WTC11 (cell line): Measurements from ENCODE around the gene LPGAT1. TPM values are rescaled to one million over a fixed set of nuclear protein-coding genes. Genes with fewer than 3 reads are reported as not detected.

Source experiments
- ATAC-seq: fragments of 200-7000 bp; cut with Tn5 transposase; 2 replicates; pipeline ENCODE4 v1.10.0; 2021; ENCODE audit warnings: mild to moderate bottlenecking, moderate library complexity
- CTCF ChIA-PET: fragments of 300-600 bp; sonication (Branson Sonifier 250); formaldehyde crosslinking; loops from one replicate; lab custom pipeline; 2021; ENCODE audit warnings: antibody characterized with exemption; lab: Charles Lee
- POLR2A ChIA-PET: fragments of 350-600 bp; sonication (Branson Sonifier 250); formaldehyde crosslinking; loops from one replicate; lab custom pipeline; 2021; ENCODE audit warnings: antibody characterized with exemption; lab: Charles Lee
- DNase-seq: peaks from one replicate; pipeline ENCODE4 v3.0.0; 2021; ENCODE audit warnings: low spot score
- H3K27ac Mint-ChIP-seq: 2 replicates; pipeline ENCODE4 v1.8.0; 2021; ENCODE audit warnings: mixed read lengths
- H3K27me3 Mint-ChIP-seq: 2 replicates; pipeline ENCODE4 v1.8.0; 2021; ENCODE audit warnings: low read depth, mild to moderate bottlenecking, moderate library complexity, mixed read lengths
- H3K36me3 Mint-ChIP-seq: 2 replicates; pipeline ENCODE4 v1.8.0; 2021; ENCODE audit warnings: mixed read lengths
- H3K4me1 Mint-ChIP-seq: 2 replicates; pipeline ENCODE4 v1.8.0; 2022; ENCODE audit warnings: mixed read lengths
- H3K4me3 Mint-ChIP-seq: 2 replicates; pipeline ENCODE4 v1.8.0; 2021; ENCODE audit warnings: mild to moderate bottlenecking, moderate library complexity, mixed read lengths
- H3K9me3 Mint-ChIP-seq: 2 replicates; pipeline ENCODE4 v1.8.0; 2021; ENCODE audit warnings: mixed read lengths
- ATF6 ChIP-seq: sonication (generic); formaldehyde crosslinking; IDR thresholded peaks from 2 replicates; pipeline ENCODE4 v1.8.1; 2023; ENCODE audit warnings: mild to moderate bottlenecking, missing genetic modification reagents
- CREB1 ChIP-seq: sonication (generic); formaldehyde crosslinking; IDR thresholded peaks from 2 replicates; pipeline ENCODE4 v1.8.0; 2023; ENCODE audit warnings: mild to moderate bottlenecking, missing genetic modification reagents
- ERG ChIP-seq: fragments of 250-450 bp; sonication (Bioruptor Pico); IDR thresholded peaks from 2 replicates; pipeline ENCODE4 v1.8.0; 2021; ENCODE audit warnings: mild to moderate bottlenecking
- FOXJ3 ChIP-seq: sonication (generic); formaldehyde crosslinking; IDR thresholded peaks from 2 replicates; pipeline ENCODE4 v1.9.0; 2021; ENCODE audit warnings: missing genetic modification reagents, mild to moderate bottlenecking, borderline replicate concordance
- GRHL2 ChIP-seq: fragments of 250-450 bp; sonication (Bioruptor Pico); IDR thresholded peaks from 2 replicates; pipeline ENCODE4 v1.8.0; 2022; ENCODE audit warnings: mild to moderate bottlenecking, moderate library complexity; ENCODE audit not compliant: insufficient replicate concordance, severe bottlenecking
- HMGXB4 ChIP-seq: sonication (generic); formaldehyde crosslinking; IDR thresholded peaks from 2 replicates; pipeline ENCODE4 v1.8.1; 2023; ENCODE audit warnings: mild to moderate bottlenecking, moderate library complexity, missing genetic modification reagents
- MXD4 ChIP-seq: fragments of 250-450 bp; sonication (Bioruptor Pico); IDR thresholded peaks from 2 replicates; pipeline ENCODE4 v1.8.0; 2021; ENCODE audit warnings: mild to moderate bottlenecking, moderate library complexity, borderline replicate concordance
- NR3C1 ChIP-seq: sonication (generic); formaldehyde crosslinking; conservative IDR thresholded peaks from 2 replicates; pipeline ENCODE4 v1.8.1; 2023; ENCODE audit warnings: low read depth, mild to moderate bottlenecking, missing genetic modification reagents
- SP1 ChIP-seq: sonication (generic); formaldehyde crosslinking; conservative IDR thresholded peaks from 2 replicates; pipeline ENCODE4 v1.8.1; 2022; ENCODE audit warnings: missing genetic modification reagents
- USF1 ChIP-seq: sonication (generic); formaldehyde crosslinking; IDR thresholded peaks from 2 replicates; pipeline ENCODE4 v1.8.0; 2022; ENCODE audit warnings: mild to moderate bottlenecking, missing genetic modification reagents
- ZBTB21 ChIP-seq: sonication (generic); formaldehyde crosslinking; IDR thresholded peaks from 2 replicates; pipeline ENCODE4 v1.8.1; 2023; ENCODE audit warnings: mild to moderate bottlenecking, missing genetic modification reagents, borderline replicate concordance
- ZBTB43 ChIP-seq: sonication (generic); formaldehyde crosslinking; IDR thresholded peaks from 2 replicates; pipeline ENCODE4 v1.8.1; 2023; ENCODE audit warnings: mild to moderate bottlenecking, missing genetic modification reagents
- ZNF121 ChIP-seq: sonication (generic); formaldehyde crosslinking; IDR thresholded peaks from 2 replicates; pipeline ENCODE4 v1.8.0; 2023; ENCODE audit warnings: missing genetic modification reagents
- ZNF219 ChIP-seq: sonication (generic); formaldehyde crosslinking; IDR thresholded peaks from 2 replicates; pipeline ENCODE4 v1.8.0; 2023; ENCODE audit warnings: missing genetic modification reagents, mild to moderate bottlenecking, borderline replicate concordance
- total RNA-seq: library from RNA; stranded (reverse); gene quantifications from 3 replicates; pipeline ENCODE4 v1.2.3, GENCODE V29; 2021
- TF ChIP-seq, protein P1 (sequence below): sonication (generic); formaldehyde crosslinking; IDR thresholded peaks from 2 replicates; pipeline ENCODE4 v1.8.0; 2023; ENCODE audit warnings: mild to moderate bottlenecking, missing genetic modification reagents
- TF ChIP-seq, protein P2 (sequence below): sonication (generic); formaldehyde crosslinking; IDR thresholded peaks from 2 replicates; pipeline ENCODE4 v1.8.1; 2022; ENCODE audit warnings: mild to moderate bottlenecking, missing genetic modification reagents, moderate library complexity, borderline replicate concordance
- TF ChIP-seq, protein P3 (sequence below): sonication (generic); formaldehyde crosslinking; conservative IDR thresholded peaks from 2 replicates; pipeline ENCODE4 v1.8.1; 2023; ENCODE audit warnings: mild to moderate bottlenecking, low read depth, missing genetic modification reagents, moderate library complexity
- TF ChIP-seq, protein P4 (sequence below): fragments of 250-450 bp; sonication (Bioruptor Pico); IDR thresholded peaks from 2 replicates; pipeline ENCODE4 v1.9.0; 2021; ENCODE audit warnings: mild to moderate bottlenecking

Gene LPGAT1
- total RNA-seq, 1 experiment from 2014 or later = 15.1 TPM

DNA sequence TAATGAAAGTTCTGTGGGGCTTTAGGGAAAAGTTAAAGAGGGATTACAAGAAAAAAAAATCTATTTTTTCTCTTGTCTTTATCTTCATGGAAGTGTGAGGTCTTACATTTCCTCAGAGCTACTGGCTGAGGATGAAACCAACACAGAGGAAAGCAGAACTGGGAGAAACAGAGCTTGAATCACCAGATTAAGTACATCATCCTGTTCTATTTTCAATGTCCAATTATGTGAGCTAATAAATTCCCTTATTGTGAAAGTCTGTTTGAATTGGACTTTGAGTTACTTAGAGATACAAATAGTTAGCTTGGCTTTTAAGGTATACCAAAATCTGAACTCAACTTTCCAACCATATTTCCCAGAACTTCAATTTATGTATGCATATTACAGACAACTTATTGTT lies 69.2 kb downstream of the LPGAT1 start:
- TF ChIP-seq ZBTB43 (no peak), ERG (no peak)
- no peaks in the 10 kb centered on the region for H3K27me3 Mint-ChIP-seq
- ChIA-PET CTCF (no interaction called here), POLR2A (interaction anchor here (0.5 kb wide), 1 partner anchor 1023 kb away, joined by 8 read pairs; no protein-coding TSS in a partner anchor)
- peaks cover 18% of the 10 kb centered on the region for H3K9me3 Mint-ChIP-seq
- no peak overlapping the region for H3K27ac Mint-ChIP-seq
- ATAC-seq (no peak), DNase-seq (no peak)
- no peaks in the 10 kb centered on the region for H3K4me1 Mint-ChIP-seq
- no peak overlapping the region for H3K4me3 Mint-ChIP-seq
- H3K36me3 Mint-ChIP-seq = peaks cover 11% of the 10 kb centered on the region

DNA sequence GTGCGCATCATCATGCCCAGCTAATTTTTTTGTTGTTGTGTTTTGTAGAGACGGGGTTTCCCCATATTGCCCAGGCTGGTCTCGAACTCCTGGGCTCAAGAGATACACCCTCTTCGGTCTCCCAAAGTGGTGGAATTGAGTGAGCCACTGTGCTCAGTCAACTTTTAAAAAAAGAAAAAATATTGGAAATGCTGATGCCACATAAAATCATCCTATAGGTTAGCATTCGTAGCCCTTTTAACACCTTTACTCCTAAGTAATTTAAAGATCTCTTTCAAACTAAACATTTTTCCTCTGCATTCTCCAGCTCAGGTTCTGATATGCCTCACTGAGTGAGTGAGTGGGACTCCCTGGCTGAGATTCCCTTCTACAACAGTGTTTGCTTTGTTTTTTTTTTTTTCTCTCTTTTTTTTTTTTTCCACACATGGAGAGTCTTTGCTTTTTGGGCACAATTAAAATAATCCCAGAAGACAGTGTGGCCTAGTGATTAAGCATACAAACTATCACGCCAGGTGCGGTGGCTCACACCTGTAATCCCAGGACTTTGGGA lies 74.0 kb downstream of the LPGAT1 start:
- no peaks in the 10 kb centered on the region for H3K27me3 Mint-ChIP-seq
- H3K36me3 Mint-ChIP-seq = peaks cover 11% of the 10 kb centered on the region
- CTCF ChIA-PET = interaction anchor here (0.9 kb wide), 1 partner anchor 189 kb away, joined by 3 read pairs; no protein-coding TSS in a partner anchor
- H3K9me3 Mint-ChIP-seq = peaks cover 18% of the 10 kb centered on the region
- no peak for DNase-seq
- POLR2A ChIA-PET = interaction anchor here (0.6 kb wide), 2 partner anchors 59 to 73 kb away, joined by 3 to 5 read pairs; no protein-coding TSS in a partner anchor
- ATAC-seq = no peak
- peaks cover 9% of the 10 kb centered on the region for H3K4me1 Mint-ChIP-seq
- H3K4me3 Mint-ChIP-seq = no peak overlapping the region
- no peak overlapping the region for H3K27ac Mint-ChIP-seq
- TF ChIP-seq, protein P1, sequence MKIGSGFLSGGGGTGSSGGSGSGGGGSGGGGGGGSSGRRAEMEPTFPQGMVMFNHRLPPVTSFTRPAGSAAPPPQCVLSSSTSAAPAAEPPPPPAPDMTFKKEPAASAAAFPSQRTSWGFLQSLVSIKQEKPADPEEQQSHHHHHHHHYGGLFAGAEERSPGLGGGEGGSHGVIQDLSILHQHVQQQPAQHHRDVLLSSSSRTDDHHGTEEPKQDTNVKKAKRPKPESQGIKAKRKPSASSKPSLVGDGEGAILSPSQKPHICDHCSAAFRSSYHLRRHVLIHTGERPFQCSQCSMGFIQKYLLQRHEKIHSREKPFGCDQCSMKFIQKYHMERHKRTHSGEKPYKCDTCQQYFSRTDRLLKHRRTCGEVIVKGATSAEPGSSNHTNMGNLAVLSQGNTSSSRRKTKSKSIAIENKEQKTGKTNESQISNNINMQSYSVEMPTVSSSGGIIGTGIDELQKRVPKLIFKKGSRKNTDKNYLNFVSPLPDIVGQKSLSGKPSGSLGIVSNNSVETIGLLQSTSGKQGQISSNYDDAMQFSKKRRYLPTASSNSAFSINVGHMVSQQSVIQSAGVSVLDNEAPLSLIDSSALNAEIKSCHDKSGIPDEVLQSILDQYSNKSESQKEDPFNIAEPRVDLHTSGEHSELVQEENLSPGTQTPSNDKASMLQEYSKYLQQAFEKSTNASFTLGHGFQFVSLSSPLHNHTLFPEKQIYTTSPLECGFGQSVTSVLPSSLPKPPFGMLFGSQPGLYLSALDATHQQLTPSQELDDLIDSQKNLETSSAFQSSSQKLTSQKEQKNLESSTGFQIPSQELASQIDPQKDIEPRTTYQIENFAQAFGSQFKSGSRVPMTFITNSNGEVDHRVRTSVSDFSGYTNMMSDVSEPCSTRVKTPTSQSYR (CRISPR knock-in tag) = no peak
- TF ChIP-seq SP1 (CRISPR knock-in tag) = no peak
- TF ChIP-seq ZBTB21 = no peak
- TF ChIP-seq GRHL2 (CRISPR knock-in tag) = no peak
- TF ChIP-seq CREB1 = no peak
- no peak for TF ChIP-seq ZNF121 (CRISPR knock-in tag)
- TF ChIP-seq, protein P2, sequence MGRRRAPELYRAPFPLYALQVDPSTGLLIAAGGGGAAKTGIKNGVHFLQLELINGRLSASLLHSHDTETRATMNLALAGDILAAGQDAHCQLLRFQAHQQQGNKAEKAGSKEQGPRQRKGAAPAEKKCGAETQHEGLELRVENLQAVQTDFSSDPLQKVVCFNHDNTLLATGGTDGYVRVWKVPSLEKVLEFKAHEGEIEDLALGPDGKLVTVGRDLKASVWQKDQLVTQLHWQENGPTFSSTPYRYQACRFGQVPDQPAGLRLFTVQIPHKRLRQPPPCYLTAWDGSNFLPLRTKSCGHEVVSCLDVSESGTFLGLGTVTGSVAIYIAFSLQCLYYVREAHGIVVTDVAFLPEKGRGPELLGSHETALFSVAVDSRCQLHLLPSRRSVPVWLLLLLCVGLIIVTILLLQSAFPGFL = no peak
- no peak for TF ChIP-seq USF1
- TF ChIP-seq HMGXB4 (CRISPR knock-in tag) = no peak
- TF ChIP-seq, protein P3, sequence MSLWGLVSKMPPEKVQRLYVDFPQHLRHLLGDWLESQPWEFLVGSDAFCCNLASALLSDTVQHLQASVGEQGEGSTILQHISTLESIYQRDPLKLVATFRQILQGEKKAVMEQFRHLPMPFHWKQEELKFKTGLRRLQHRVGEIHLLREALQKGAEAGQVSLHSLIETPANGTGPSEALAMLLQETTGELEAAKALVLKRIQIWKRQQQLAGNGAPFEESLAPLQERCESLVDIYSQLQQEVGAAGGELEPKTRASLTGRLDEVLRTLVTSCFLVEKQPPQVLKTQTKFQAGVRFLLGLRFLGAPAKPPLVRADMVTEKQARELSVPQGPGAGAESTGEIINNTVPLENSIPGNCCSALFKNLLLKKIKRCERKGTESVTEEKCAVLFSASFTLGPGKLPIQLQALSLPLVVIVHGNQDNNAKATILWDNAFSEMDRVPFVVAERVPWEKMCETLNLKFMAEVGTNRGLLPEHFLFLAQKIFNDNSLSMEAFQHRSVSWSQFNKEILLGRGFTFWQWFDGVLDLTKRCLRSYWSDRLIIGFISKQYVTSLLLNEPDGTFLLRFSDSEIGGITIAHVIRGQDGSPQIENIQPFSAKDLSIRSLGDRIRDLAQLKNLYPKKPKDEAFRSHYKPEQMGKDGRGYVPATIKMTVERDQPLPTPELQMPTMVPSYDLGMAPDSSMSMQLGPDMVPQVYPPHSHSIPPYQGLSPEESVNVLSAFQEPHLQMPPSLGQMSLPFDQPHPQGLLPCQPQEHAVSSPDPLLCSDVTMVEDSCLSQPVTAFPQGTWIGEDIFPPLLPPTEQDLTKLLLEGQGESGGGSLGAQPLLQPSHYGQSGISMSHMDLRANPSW (CRISPR knock-in tag) = no peak
- TF ChIP-seq NR3C1 (CRISPR knock-in tag) = no peak
- no peak for TF ChIP-seq ATF6 (CRISPR knock-in tag)
- no peak for TF ChIP-seq ZNF219
- TF ChIP-seq MXD4 = no peak
- TF ChIP-seq FOXJ3 (CRISPR knock-in tag) = no peak
- TF ChIP-seq, protein P4, sequence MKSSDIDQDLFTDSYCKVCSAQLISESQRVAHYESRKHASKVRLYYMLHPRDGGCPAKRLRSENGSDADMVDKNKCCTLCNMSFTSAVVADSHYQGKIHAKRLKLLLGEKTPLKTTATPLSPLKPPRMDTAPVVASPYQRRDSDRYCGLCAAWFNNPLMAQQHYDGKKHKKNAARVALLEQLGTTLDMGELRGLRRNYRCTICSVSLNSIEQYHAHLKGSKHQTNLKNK = no peak
- TF ChIP-seq, all 79 proteins: peak for 0
